Right lobe of liver (tissue), 6 donors: ENCODE data around the gene GDAP2. TPM values are rescaled to one million over a fixed set of nuclear protein-coding genes. Genes with fewer than 3 reads are reported as not detected.

ENCODE experiments used
- ATAC-seq, 4 donors: fragments of 200-7000 bp; cut with Tn5 transposase; one replicate each; pipeline ENCODE4 v1.9.1; 2020; ENCODE audit warnings: mild to moderate bottlenecking in 4 of 4, moderate library complexity in 4 of 4
- DNase-seq, 3 donors: peaks; one replicate each; pipeline ENCODE4 v3.0.0-alpha.2; 2020
- H3K27ac ChIP-seq, 3 donors: fragments of 200-600 bp; one replicate each; pipeline ENCODE4 v1.8.0; 2022
- H3K27me3 ChIP-seq, 2 donors: fragments of 200-600 bp; one replicate each; pipeline ENCODE4 v1.8.0; 2022
- H3K36me3 ChIP-seq, 4 donors: fragments of 200-600 bp; sonication (generic) in 1 of 4; one replicate each; pipeline versions ENCODE4 v1.5.1 to v1.8.0; 2017 to 2022; ENCODE audit warnings: control low read depth in 1 of 4
- H3K4me1 ChIP-seq, 4 donors: fragments of 200-600 bp; sonication (generic) in 1 of 4; one replicate each; pipeline versions ENCODE4 v1.5.1 to v1.8.0; 2017 to 2022; ENCODE audit warnings: control low read depth in 1 of 4
- H3K4me3 ChIP-seq, 3 donors: fragments of 200-600 bp; one replicate each; pipeline ENCODE4 v1.8.0; 2022
- H3K9me3 ChIP-seq, 4 donors: fragments of 200-600 bp; sonication (generic) in 1 of 4; one replicate each; pipeline versions ENCODE4 v1.5.1 to v1.8.0; 2017 to 2022; ENCODE audit warnings: control low read depth in 1 of 4
- CTCF ChIP-seq, 4 donors: fragments of 200-600 bp in 3 of 4; fragments of 450-650 bp in 1 of 4; IDR thresholded peaks; one replicate each; pipeline versions ENCODE4 v1.5.1 to v1.8.0; 2016 to 2022; ENCODE audit warnings: antibody characterized with exemption in 4 of 4, mild to moderate bottlenecking in 2 of 4
- POLR2A ChIP-seq: fragments of 450-650 bp; IDR thresholded peaks from one replicate; pipeline ENCODE4 v1.6.1; 2017; ENCODE audit warnings: antibody characterized with exemption, mild to moderate bottlenecking
- WGBS: methylation state at CpG from one replicate; pipeline ENCODE4 v1.1.6; 2018; ENCODE audit warnings: low coverage, low lambda C conversion rate; ENCODE audit not compliant: insufficient coverage; ENCODE audit errors: missing lambda C conversion rate; 5-methylcytosine and 5-hydroxymethylcytosine counted together
- intact Hi-C, 2 donors: fragments of 100-400 bp; cut with DNase I; formaldehyde crosslinking; loops; one replicate each; pipeline versions ENCODE4 v1.11.2 to v1.14.1; 2022
- total RNA-seq, 6 experiments: library from RNA; depleted of rRNA in 2 of 6; stranded (reverse); fragments of >200 nt in 2 of 6; fragmentation: NEBNext Ultra II Directional in 3 of 6; extraction: Animal tissue kit (Norgen Biotek cat#: 25700) in 3 of 6; gene quantifications; one replicate each; pipeline versions ENCODE4 v1.1.0 to v1.2.4, GENCODE V29; 2016 to 2023
- donor health status: DM: no; HTN: yes; CAD: no.
- donor health status: DM: no; HTN: no; CAD: no.
- donor health status: DM: no; HTN: no; CAD: no.
- donor health status: DM: no; HTN: yes; CAD: no.
- donor health status: DM: no; HTN: yes; CAD: no.

GDAP2 gene
- total RNA-seq, 6 experiments from 2014 or later = 11.3 to 16.2 (median 13.2) TPM

- H3K4me3 ChIP-seq = no peak overlapping the region
- H3K27me3 ChIP-seq = no peaks in the 10 kb centered on the region
- ATAC-seq = no peak
- H3K36me3 ChIP-seq = no peaks in the 10 kb centered on the region
- 95% methylated on average over 4 of the region's 4 CpGs for WGBS
- no peak overlapping the region for H3K27ac ChIP-seq
- no peaks in the 10 kb centered on the region for H3K9me3 ChIP-seq
- TF ChIP-seq POLR2A (no peak), CTCF (IDR thresholded peaks at IDR 0.05) (no peak)
- no peaks in the 10 kb centered on the region for H3K4me1 ChIP-seq
- intact Hi-C loops = no loop called here
- no peak for DNase-seq
These were observed 69.5 kb downstream of the GDAP2 start for GRCh38 chr1:117859901-117860300.

GRCh38 chr1:117857418-117857817, 72.0 kb downstream of the GDAP2 start:
- Histone ChIP-seq H3K36me3 (no peaks in the 10 kb centered on the region), H3K9me3 (no peaks in the 10 kb centered on the region), H3K27me3 (no peaks in the 10 kb centered on the region), H3K27ac (no peak overlapping the region), H3K4me1 (no peaks in the 10 kb centered on the region), H3K4me3 (no peak overlapping the region)
- intact Hi-C loops = no loop called here
- ATAC-seq (peak in 2 of 4 donors; percentile 64 to 70), DNase-seq (no peak)
- 53% methylated on average over 3 of the region's 3 CpGs for whole genome bisulfite sequencing
- TF ChIP-seq POLR2A (no peak), CTCF (IDR thresholded peaks at IDR 0.05) (no peak)

- H3K9me3 ChIP-seq = no peaks in the 10 kb centered on the region
- no peaks in the 10 kb centered on the region for H3K27me3 ChIP-seq
- DNase-seq (no peak), ATAC-seq (no peak)
- no peak for TF ChIP-seq CTCF (IDR thresholded peaks at IDR 0.05)
- no peak for TF ChIP-seq POLR2A
- H3K36me3 ChIP-seq = no peaks in the 10 kb centered on the region
- no peak overlapping the region for H3K27ac ChIP-seq
- no peak overlapping the region for H3K4me3 ChIP-seq
- intact Hi-C loops = no loop called here
- 89% methylated on average over 1 of the region's 1 CpG for WGBS
- no peaks in the 10 kb centered on the region for H3K4me1 ChIP-seq
These were observed 76.4 kb downstream of the GDAP2 start for GRCh38 chr1:117852853-117853553.

- ATAC-seq = no peak
These were observed 77.7 kb downstream of the GDAP2 start for GRCh38 chr1:117851687-117852086.

More at GRCh38 chr1:117851687-117852086, 77.7 kb downstream of the GDAP2 start:
- intact Hi-C loops = no loop called here
- Histone ChIP-seq H3K4me1 (peaks cover 0 to 7% (median 0%) of the 10 kb centered on the region in 4 donors), H3K27ac (no peak overlapping the region), H3K4me3 (no peak overlapping the region), H3K9me3 (no peaks in the 10 kb centered on the region), H3K27me3 (no peaks in the 10 kb centered on the region), H3K36me3 (no peaks in the 10 kb centered on the region)
- TF ChIP-seq POLR2A (no peak), CTCF (IDR thresholded peaks at IDR 0.05) (no peak)
- DNase-seq = no peak
- WGBS = 84% methylated on average over 2 of the region's 2 CpGs
